Measurements from ENCODE around the gene CAMTA1. TPM values are rescaled to one million over a fixed set of nuclear protein-coding genes. Genes with fewer than 3 reads are reported as not detected.
A peak's percentile ranks its signal among the peaks of the same experiment; 100 is the strongest.

The CAMTA1 gene
- total RNA-seq, 1 donor from 2014 or later = 109 TPM

GRCh38 chr1:7583291-7584096 is 798.2 kb downstream of the CAMTA1 start:
- Mint-ChIP-seq H3K9me3 (no peaks in the 10 kb centered on the region), H3K4me3 (no peak overlapping the region), H3K27me3 (ENCODE audit: low read depth) (no peaks in the 10 kb centered on the region), H3K4me1 (no peaks in the 10 kb centered on the region), H3K36me3 (ENCODE audit: low read depth) (no peaks in the 10 kb centered on the region), H3K27ac (ENCODE audit: unreplicated experiment) (no peak overlapping the region)
- no peak for DNase-seq (ENCODE audit: low read depth, low spot score)
- TF ChIP-seq CTCF (conservative IDR thresholded peaks at IDR 0.05) = no peak

- H3K9me3 Mint-ChIP-seq = no peaks in the 10 kb centered on the region
- peak overlapping the region; percentile 68 for H3K27ac Mint-ChIP-seq (ENCODE audit: unreplicated experiment)
- no peaks in the 10 kb centered on the region for H3K27me3 Mint-ChIP-seq (ENCODE audit: low read depth)
- H3K4me3 Mint-ChIP-seq = no peak overlapping the region
- no peaks in the 10 kb centered on the region for H3K4me1 Mint-ChIP-seq
- TF ChIP-seq CTCF (conservative IDR thresholded peaks at IDR 0.05) = no peak
- H3K36me3 Mint-ChIP-seq (ENCODE audit: low read depth) = no peaks in the 10 kb centered on the region
- no peak for DNase-seq (ENCODE audit: low read depth, low spot score)
Observed at GRCh38 chr1:7584157-7584556, 798.9 kb downstream of the CAMTA1 start.

GRCh38 chr1:7584643-7585042 is 799.4 kb downstream of the CAMTA1 start:
- no peak for TF ChIP-seq CTCF (conservative IDR thresholded peaks at IDR 0.05)
- DNase-seq (ENCODE audit: low read depth, low spot score) = no peak
- no peaks in the 10 kb centered on the region for H3K27me3 Mint-ChIP-seq (ENCODE audit: low read depth)

GRCh38 chr1:7585216-7585907 is 800.1 kb downstream of the CAMTA1 start:
- DNase-seq (ENCODE audit: low read depth, low spot score) = no peak
- H3K36me3 Mint-ChIP-seq (ENCODE audit: low read depth) = no peaks in the 10 kb centered on the region
- H3K9me3 Mint-ChIP-seq = no peaks in the 10 kb centered on the region
- peak overlapping the region; percentile 37 for H3K27ac Mint-ChIP-seq (ENCODE audit: unreplicated experiment)
- TF ChIP-seq CTCF (conservative IDR thresholded peaks at IDR 0.05) = no peak
- H3K4me1 Mint-ChIP-seq = no peaks in the 10 kb centered on the region
- no peak overlapping the region for H3K4me3 Mint-ChIP-seq
- no peaks in the 10 kb centered on the region for H3K27me3 Mint-ChIP-seq (ENCODE audit: low read depth)

More at GRCh38 chr1:7584643-7585042, 799.4 kb downstream of the CAMTA1 start:
- no peak overlapping the region for H3K27ac Mint-ChIP-seq (ENCODE audit: unreplicated experiment)
- H3K36me3 Mint-ChIP-seq (ENCODE audit: low read depth) = no peaks in the 10 kb centered on the region
- no peak overlapping the region for H3K4me3 Mint-ChIP-seq
- H3K9me3 Mint-ChIP-seq = no peaks in the 10 kb centered on the region
- no peaks in the 10 kb centered on the region for H3K4me1 Mint-ChIP-seq

GRCh38 chr1:7586031-7586941 is 801.0 kb downstream of the CAMTA1 start:
- no peaks in the 10 kb centered on the region for H3K9me3 Mint-ChIP-seq
- TF ChIP-seq CTCF (conservative IDR thresholded peaks at IDR 0.05) = no peak
- no peaks in the 10 kb centered on the region for H3K36me3 Mint-ChIP-seq (ENCODE audit: low read depth)
- H3K4me1 Mint-ChIP-seq = no peaks in the 10 kb centered on the region
- H3K4me3 Mint-ChIP-seq = no peak overlapping the region
- no peaks in the 10 kb centered on the region for H3K27me3 Mint-ChIP-seq (ENCODE audit: low read depth)
- H3K27ac Mint-ChIP-seq (ENCODE audit: unreplicated experiment) = no peak overlapping the region
- DNase-seq (ENCODE audit: low read depth, low spot score) = no peak

All from neural crest cell (in vitro differentiated cells).